ENCODE measurements around the gene FBXL7.

Gene FBXL7
- total RNA-seq = 0 reads per million in 2 donors

GRCh38 chr5:15499528-15500324 is at the start of gene FBXL7:
Gene FBXL7, plus strand, starts transcription at chr5:15500180.
- peak in 1 of 5 experiments; percentile 17 for DNase-seq

- DNase-seq = no peak
Measured at GRCh38 chr5:15450473-15450872, 49.5 kb upstream of the FBXL7 start.

GRCh38 chr5:15450949-15451348 is 49.0 kb upstream of the FBXL7 start:
- no peak for DNase-seq

GRCh38 chr5:15452030-15452429 is 48.0 kb upstream of the FBXL7 start:
- no peak for DNase-seq

- no peak for DNase-seq
Measured at GRCh38 chr5:15452781-15453180, 47.2 kb upstream of the FBXL7 start.

- no peak for DNase-seq
Measured at GRCh38 chr5:15459200-15459599, 40.8 kb upstream of the FBXL7 start.

- DNase-seq = no peak
Measured at GRCh38 chr5:15463231-15463980, 36.6 kb upstream of the FBXL7 start.

GRCh38 chr5:15472116-15472515 is 27.9 kb upstream of the FBXL7 start:
- DNase-seq = no peak

- no peak for DNase-seq
Measured at GRCh38 chr5:15474143-15474719, 25.7 kb upstream of the FBXL7 start.

GRCh38 chr5:15475367-15475766 is 24.6 kb upstream of the FBXL7 start:
- DNase-seq = no peak

- DNase-seq = no peak
Measured at GRCh38 chr5:15476977-15477376, 23.0 kb upstream of the FBXL7 start.

GRCh38 chr5:15480436-15480835 is 19.5 kb upstream of the FBXL7 start:
- no peak for DNase-seq

GRCh38 chr5:15483351-15484097 is 16.5 kb upstream of the FBXL7 start:
- DNase-seq = no peak

- no peak for DNase-seq
Measured at GRCh38 chr5:15487228-15487627, 12.8 kb upstream of the FBXL7 start.

- DNase-seq = no peak
Measured at GRCh38 chr5:15489571-15490235, 10.3 kb upstream of the FBXL7 start.

- no peak for DNase-seq
Measured at GRCh38 chr5:15492545-15492944, 7.4 kb upstream of the FBXL7 start.

- DNase-seq = no peak
Measured at GRCh38 chr5:15493501-15493900, 6.5 kb upstream of the FBXL7 start.

- DNase-seq = no peak
Measured at GRCh38 chr5:15495026-15495425, 5.0 kb upstream of the FBXL7 start.

GRCh38 chr5:15496886-15497285 is 3.1 kb upstream of the FBXL7 start:
- no peak for DNase-seq

- peak in 1 of 5 experiments; percentile 10 for DNase-seq
Measured at GRCh38 chr5:15500325-15501001, 483 bp downstream of the FBXL7 start.

- peak in 1 of 5 experiments; percentile 1 for DNase-seq
Measured at GRCh38 chr5:15501091-15501791, 1.3 kb downstream of the FBXL7 start.

Measured in T-helper 2 cell (primary cell).